GM06990 (cell line): ENCODE results near the gene PTPRF.

Source experiments
- DNase-seq: peaks from one replicate; pipeline ENCODE4 v3.0.0-alpha.2; 2011; ENCODE audit not compliant: insufficient read length; ENCODE audit errors: extremely low read depth
- H3K27me3 ChIP-seq: replicated peaks from 2 replicates; pipeline ENCODE4 v1.6.0; 2011; ENCODE audit warnings: low read length; ENCODE audit not compliant: control insufficient read depth, insufficient read depth
- H3K36me3 ChIP-seq: 2 replicates; pipeline ENCODE4 v1.5.1; 2011; ENCODE audit warnings: low read length; ENCODE audit not compliant: control insufficient read depth, insufficient read depth
- H3K4me3 ChIP-seq: replicated peaks from 2 replicates; pipeline ENCODE4 v1.5.1; 2011; ENCODE audit warnings: low read depth, mild to moderate bottlenecking, control low read depth, low read length
- CTCF ChIP-seq: IDR thresholded peaks from 2 replicates; pipeline ENCODE4 v1.5.1; 2011; ENCODE audit warnings: low read length, control low read depth, mild to moderate bottlenecking, inconsistent platforms; ENCODE audit not compliant: insufficient read depth, poor library complexity, severe bottlenecking

PTPRF gene

GRCh38 chr1:43518935-43519686 lies 11.6 kb upstream of the PTPRF start:
- H3K27me3 ChIP-seq: no peaks in the 10 kb centered on the region
- TF ChIP-seq CTCF: no peak
- no peak overlapping the region for H3K4me3 ChIP-seq
- no peaks in the 10 kb centered on the region for H3K36me3 ChIP-seq
- DNase-seq: no peak

GRCh38 chr1:43520100-43520778 lies 10.4 kb upstream of the PTPRF start:
- Histone ChIP-seq H3K4me3 (no peak overlapping the region), H3K36me3 (no peaks in the 10 kb centered on the region), H3K27me3 (no peaks in the 10 kb centered on the region)
- no peak for TF ChIP-seq CTCF
- DNase-seq: no peak

- Histone ChIP-seq H3K36me3 (no peaks in the 10 kb centered on the region), H3K27me3 (no peaks in the 10 kb centered on the region), H3K4me3 (no peak overlapping the region)
- DNase-seq: no peak
- TF ChIP-seq CTCF: no peak
Measured at GRCh38 chr1:43521078-43521477, 9.6 kb upstream of the PTPRF start.

- no peak for DNase-seq
- no peaks in the 10 kb centered on the region for H3K36me3 ChIP-seq
- TF ChIP-seq CTCF: no peak
- no peak overlapping the region for H3K4me3 ChIP-seq
- no peaks in the 10 kb centered on the region for H3K27me3 ChIP-seq
Measured at GRCh38 chr1:43521756-43522155, 8.9 kb upstream of the PTPRF start.

GRCh38 chr1:43522431-43522775 lies 8.3 kb upstream of the PTPRF start:
- DNase-seq: no peak

More at GRCh38 chr1:43522431-43522775, 8.3 kb upstream of the PTPRF start:
- no peak overlapping the region for H3K4me3 ChIP-seq
- TF ChIP-seq CTCF: no peak
- no peaks in the 10 kb centered on the region for H3K36me3 ChIP-seq
- no peaks in the 10 kb centered on the region for H3K27me3 ChIP-seq
